NK-92 (cell line): ENCODE results near the gene DHFR.

Experiments used
- DNase-seq: peaks from one replicate; lab custom pipeline; 2025; ENCODE audit not compliant: unreplicated experiment; lab: John Stamatoyannopoulos, UW

DHFR gene

GRCh38 chr5:80655231-80655774 lies 520 bp upstream of the DHFR start:
- no peak for DNase-seq

GRCh38 chr5:80654054-80654390 lies 761 bp downstream of the DHFR start:
- no peak for DNase-seq

GRCh38 chr5:80653502-80653901 lies 1.3 kb downstream of the DHFR start:
- DNase-seq: no peak

GRCh38 chr5:80646926-80647325 lies 7.9 kb downstream of the DHFR start:
- DNase-seq: no peak

- no peak for DNase-seq
Observed at GRCh38 chr5:80644900-80645299, 9.9 kb downstream of the DHFR start.

- no peak for DNase-seq
Observed at GRCh38 chr5:80641353-80641752, 13.4 kb downstream of the DHFR start.

- no peak for DNase-seq
Observed at GRCh38 chr5:80634193-80634592, 20.6 kb downstream of the DHFR start.

GRCh38 chr5:80632700-80633099 lies 22.1 kb downstream of the DHFR start:
- no peak for DNase-seq

GRCh38 chr5:80631278-80632259 lies 23.2 kb downstream of the DHFR start:
- DNase-seq: no peak

GRCh38 chr5:80629281-80629680 lies 25.5 kb downstream of the DHFR start:
- DNase-seq: no peak

- no peak for DNase-seq
Observed at GRCh38 chr5:80625230-80625629, 29.6 kb downstream of the DHFR start.

GRCh38 chr5:80623999-80624398 lies 30.8 kb downstream of the DHFR start:
- DNase-seq: no peak

GRCh38 chr5:80622756-80623155 lies 32.0 kb downstream of the DHFR start:
- DNase-seq: no peak

GRCh38 chr5:80620211-80620610 lies 34.6 kb downstream of the DHFR start:
- DNase-seq: no peak

- no peak for DNase-seq
Observed at GRCh38 chr5:80619086-80619485, 35.7 kb downstream of the DHFR start.

GRCh38 chr5:80618438-80618837 lies 36.3 kb downstream of the DHFR start:
- DNase-seq: no peak

GRCh38 chr5:80615266-80615914 lies 39.4 kb downstream of the DHFR start:
- DNase-seq: no peak

GRCh38 chr5:80609692-80610091 lies 45.1 kb downstream of the DHFR start:
- DNase-seq: no peak

GRCh38 chr5:80608731-80609130 lies 46.1 kb downstream of the DHFR start:
- DNase-seq: no peak

- DNase-seq: no peak
Observed at GRCh38 chr5:80607832-80608231, 47.0 kb downstream of the DHFR start.

- DNase-seq: no peak
Observed at GRCh38 chr5:80607343-80607742, 47.4 kb downstream of the DHFR start.
